AG10803 (cell line): Measurements from ENCODE around the gene RPS28.

Experiments
- DNase-seq: peaks from one replicate; pipeline ENCODE4 v3.0.0; 2010; ENCODE audit warnings: low read depth
- H3K4me3 ChIP-seq: 2 replicates; pipeline ENCODE4 v1.5.1; 2011; ENCODE audit warnings: mild to moderate bottlenecking, low read length, control low read depth
- TF ChIP-seq, protein P1 (sequence below): conservative IDR thresholded peaks from 2 replicates; pipeline ENCODE4 v1.5.1; 2011; ENCODE audit warnings: mild to moderate bottlenecking, low read length, control low read depth, inconsistent platforms

Gene RPS28

DNA sequence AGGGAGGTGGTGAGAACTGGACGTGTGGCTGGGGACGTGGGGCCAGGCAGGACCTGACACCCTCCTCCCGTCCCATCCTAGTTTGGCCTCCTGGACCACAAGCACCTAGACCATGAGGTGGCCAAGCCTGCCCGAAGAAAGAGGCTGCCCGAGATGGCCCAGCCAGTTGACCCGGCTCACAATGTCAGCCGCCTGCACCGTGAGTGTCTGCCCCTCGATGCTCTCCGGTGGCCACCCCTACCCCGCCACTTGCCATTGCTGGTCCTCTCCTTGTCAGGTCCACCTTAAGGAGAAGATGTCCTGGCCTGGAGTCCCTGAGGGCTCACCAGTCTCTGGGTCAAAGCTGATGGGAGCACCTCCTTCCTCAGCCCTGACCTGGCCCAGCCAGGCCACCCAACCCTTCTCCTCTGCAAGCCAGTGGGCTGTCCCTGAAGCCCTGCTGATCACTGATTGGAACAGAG, 44.9 kb downstream of the RPS28 start:
- DNase-seq, result no peak
- TF ChIP-seq, protein P1, sequence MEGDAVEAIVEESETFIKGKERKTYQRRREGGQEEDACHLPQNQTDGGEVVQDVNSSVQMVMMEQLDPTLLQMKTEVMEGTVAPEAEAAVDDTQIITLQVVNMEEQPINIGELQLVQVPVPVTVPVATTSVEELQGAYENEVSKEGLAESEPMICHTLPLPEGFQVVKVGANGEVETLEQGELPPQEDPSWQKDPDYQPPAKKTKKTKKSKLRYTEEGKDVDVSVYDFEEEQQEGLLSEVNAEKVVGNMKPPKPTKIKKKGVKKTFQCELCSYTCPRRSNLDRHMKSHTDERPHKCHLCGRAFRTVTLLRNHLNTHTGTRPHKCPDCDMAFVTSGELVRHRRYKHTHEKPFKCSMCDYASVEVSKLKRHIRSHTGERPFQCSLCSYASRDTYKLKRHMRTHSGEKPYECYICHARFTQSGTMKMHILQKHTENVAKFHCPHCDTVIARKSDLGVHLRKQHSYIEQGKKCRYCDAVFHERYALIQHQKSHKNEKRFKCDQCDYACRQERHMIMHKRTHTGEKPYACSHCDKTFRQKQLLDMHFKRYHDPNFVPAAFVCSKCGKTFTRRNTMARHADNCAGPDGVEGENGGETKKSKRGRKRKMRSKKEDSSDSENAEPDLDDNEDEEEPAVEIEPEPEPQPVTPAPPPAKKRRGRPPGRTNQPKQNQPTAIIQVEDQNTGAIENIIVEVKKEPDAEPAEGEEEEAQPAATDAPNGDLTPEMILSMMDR, result no peak

DNA sequence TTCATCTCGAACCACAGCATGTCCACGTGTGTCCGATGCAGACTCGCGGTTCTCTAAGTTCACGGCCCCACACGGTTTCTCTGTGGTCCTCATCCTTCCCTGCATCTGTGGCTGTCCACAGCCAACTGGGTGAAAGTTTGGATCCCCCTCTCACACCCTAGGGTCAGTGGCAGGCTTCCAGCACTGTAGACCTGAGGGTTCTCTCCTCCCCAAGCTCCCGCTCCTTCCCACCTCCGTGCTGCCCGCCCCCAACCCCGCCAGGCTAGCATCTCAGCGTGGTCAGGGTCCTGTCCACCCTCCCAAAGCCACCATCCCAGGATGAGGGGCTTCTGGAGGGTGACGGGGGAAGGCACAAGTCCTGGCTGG, 45.6 kb downstream of the RPS28 start:
- peak overlapping the region; percentile 31 for H3K4me3 ChIP-seq

More for the DNA sequence above, 44.9 kb downstream of the RPS28 start:
- H3K4me3 ChIP-seq, result no peak overlapping the region

DNA sequence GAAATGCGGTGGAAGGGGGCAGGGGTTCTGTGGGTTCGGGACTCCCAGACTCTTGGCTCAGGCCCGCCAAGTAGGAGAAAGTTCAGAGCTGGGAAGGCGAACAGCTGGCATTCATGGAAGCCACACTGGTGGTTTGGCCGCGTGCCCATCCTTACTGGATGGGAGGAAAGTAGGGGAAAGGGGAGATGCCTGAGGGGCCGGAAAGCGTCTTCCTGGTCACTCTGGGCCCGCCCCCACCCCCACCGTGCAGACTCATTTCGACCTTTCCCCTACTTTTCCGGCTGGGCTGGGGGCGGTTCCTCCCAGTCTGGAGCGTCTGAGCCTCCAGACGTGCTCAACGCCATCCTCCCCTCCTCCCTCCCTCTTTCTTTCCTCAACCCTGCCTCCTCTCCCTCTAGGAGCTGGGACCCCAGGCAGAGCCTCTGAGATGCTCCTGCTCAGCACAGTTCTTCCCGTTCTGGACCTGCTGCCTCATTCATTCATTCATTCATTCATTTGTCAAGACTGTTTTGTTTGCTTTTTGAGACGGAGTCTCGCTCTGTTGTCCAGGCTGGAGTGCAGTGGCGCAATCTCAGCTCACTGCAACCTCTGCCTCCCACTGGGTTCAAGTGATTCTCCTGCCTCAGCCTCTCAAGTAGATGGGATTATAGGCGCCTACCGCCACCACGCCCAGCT, 46.2 kb downstream of the RPS28 start:
- DNase-seq, result peak; percentile 98
- TF ChIP-seq, protein P1, result no peak
- H3K4me3 ChIP-seq, result peak overlapping the region; percentile 35

More for the DNA sequence above, 45.6 kb downstream of the RPS28 start:
- peak; percentile 58 for DNase-seq
- TF ChIP-seq, protein P1, result no peak

DNA sequence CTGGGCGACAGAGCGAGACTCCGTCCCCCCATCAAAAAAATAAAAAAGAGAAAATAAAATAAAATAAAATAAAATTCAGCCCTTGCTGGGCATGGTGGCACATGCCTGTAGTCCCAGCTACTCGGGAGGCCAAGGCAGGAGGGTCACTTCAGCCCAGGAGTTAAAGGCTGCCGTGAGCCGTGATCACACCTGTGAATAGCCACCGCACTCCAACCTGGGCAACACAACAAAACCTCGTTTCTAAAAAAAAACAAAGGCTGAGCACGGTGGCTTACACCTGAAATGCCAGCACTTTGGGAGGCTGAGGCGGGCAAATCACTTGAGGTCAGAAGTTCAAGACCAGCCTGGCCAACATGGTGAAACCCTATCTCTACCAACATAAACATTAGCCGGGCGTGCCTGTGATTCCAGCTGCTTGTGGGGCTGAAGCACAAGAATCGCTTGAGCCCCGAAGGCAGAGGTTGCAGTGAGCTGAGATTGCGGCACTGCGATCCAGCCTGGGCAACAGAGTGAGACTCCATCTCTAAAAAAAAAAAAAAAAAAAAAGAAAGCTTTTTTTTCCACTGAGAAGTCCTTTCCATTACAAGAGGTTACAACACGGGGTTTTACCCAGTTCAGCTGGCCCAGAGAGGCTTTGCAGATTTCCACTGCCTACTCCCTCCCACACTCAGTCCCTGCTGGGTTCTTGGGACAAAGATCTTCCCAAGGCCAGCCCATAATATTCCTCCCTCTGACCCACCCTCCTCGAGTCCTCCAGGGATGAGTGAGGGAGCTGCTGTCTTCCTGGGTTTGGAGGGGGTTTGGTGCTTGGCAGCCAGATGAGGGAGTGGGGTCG, 49.1 kb downstream of the RPS28 start:
- H3K4me3 ChIP-seq, result no peak overlapping the region
- TF ChIP-seq, protein P1, result no peak
- no peak for DNase-seq

DNA sequence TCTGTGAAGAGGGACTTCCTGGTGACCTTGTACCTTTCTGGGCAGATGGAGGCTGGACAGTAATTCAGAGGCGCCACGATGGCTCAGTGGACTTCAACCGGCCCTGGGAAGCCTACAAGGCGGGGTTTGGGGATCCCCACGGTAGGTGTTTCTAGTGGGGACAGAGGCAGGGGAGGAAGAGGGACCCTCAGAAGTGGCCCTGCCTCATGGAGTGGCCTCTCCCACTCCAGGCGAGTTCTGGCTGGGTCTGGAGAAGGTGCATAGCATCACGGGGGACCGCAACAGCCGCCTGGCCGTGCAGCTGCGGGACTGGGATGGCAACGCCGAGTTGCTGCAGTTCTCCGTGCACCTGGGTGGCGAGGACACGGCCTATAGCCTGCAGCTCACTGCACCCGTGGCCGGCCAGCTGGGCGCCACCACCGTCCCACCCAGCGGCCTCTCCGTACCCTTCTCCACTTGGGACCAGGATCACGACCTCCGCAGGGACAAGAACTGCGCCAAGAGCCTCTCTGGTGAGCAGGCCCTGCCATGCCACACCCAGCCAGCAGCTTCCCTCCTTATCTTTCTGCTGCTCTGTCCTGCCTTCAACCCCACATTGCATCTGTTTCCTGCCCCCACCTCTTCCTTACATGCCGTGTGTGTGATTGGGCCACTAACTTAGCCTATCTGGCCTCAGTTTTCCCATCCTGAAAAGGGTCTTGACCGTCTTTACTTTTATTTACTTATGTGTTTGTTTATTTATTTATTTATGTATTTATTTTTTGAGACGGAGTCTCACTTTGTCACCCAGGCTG, 49.9 kb downstream of the RPS28 start:
- H3K4me3 ChIP-seq, result no peak overlapping the region
- no peak for DNase-seq
- TF ChIP-seq, protein P1, result no peak
